ENCODE measurements around the gene MAP3K12. TPM values are rescaled to one million over a fixed set of nuclear protein-coding genes. Genes with fewer than 3 reads are reported as not detected.

MAP3K12 gene
- total and polyA plus RNA-seq, 2 of the 8 experiments (the other 6 are each of a cell fraction or from before 2014, with no cell fraction given) = 23.4 to 42.7 TPM

GRCh38 chr12:53510181-53510812 is 11.0 kb upstream of the MAP3K12 start:
- WGBS, 2 experiments (ENCODE audit: extremely low coverage in 1 of 2, insufficient coverage in 1 of 2, insufficient read length in 1 of 2, insufficient replicate concordance in 2 of 2, low coverage in 1 of 2, low lambda C conversion rate in 2 of 2, missing lambda C conversion rate in 1 of 2) = 93% methylated on average over 9 of the region's 9 CpGs; no CpG with 5 or more reads in 1 of the 2 experiments
- Histone ChIP-seq H3K79me1 (ENCODE audit: low read depth, low read length) (no peaks in the 10 kb centered on the region), H3K23ac (ENCODE audit: insufficient read length) (no peak overlapping the region), H3K4ac (replicated peaks; ENCODE audit: insufficient read length, low read depth, low read length) (no peak overlapping the region), H3K9me3 (ENCODE audit: insufficient read depth in 2 of 2, low read depth in 1 of 2, low read length in 1 of 2) (no peaks in the 10 kb centered on the region), H3K79me2 (ENCODE audit: control insufficient read depth in 1 of 2, insufficient read depth in 2 of 2, low read length in 2 of 2) (no peaks in the 10 kb centered on the region), H3K27ac (ENCODE audit: low read depth, low read length) (no peak overlapping the region), H2BK5ac (ENCODE audit: low read depth, low read length) (no peak overlapping the region), H3K36me3 (ENCODE audit: control insufficient read depth in 2 of 4, insufficient read depth in 4 of 4, low read length in 3 of 4) (peaks cover 8 to 12% (median 11%) of the 10 kb centered on the region in 4 experiments; a peak in 7 of 8 replicates), H2BK12ac (ENCODE audit: low read depth, low read length) (no peak overlapping the region), H4K91ac (replicated peaks; ENCODE audit: insufficient read length, low read length) (no peak overlapping the region), H3K56ac (replicated peaks; ENCODE audit: insufficient read length, low read depth, low read length) (no peak overlapping the region), H2AFZ (ENCODE audit: low read length) (no peak overlapping the region), H3K23me2 (ENCODE audit: low read depth, low read length) (no peaks in the 10 kb centered on the region), H2BK20ac (ENCODE audit: low read length) (no peak overlapping the region), H4K8ac (ENCODE audit: extremely low read depth, insufficient read depth, low read length) (no peak overlapping the region), H2AK5ac (ENCODE audit: low read depth, low read length) (no peak overlapping the region), H4K20me1 (replicated peaks in 1 of 2; ENCODE audit: control insufficient read depth in 1 of 2, insufficient read depth in 2 of 2, low read length in 2 of 2) (peaks cover 0 to under 1% of the 10 kb centered on the region in 2 experiments), H4K5ac (ENCODE audit: insufficient read length, low read depth, low read length) (no peak overlapping the region), H3K4me2 (ENCODE audit: insufficient read depth in 1 of 2, low read depth in 2 of 2, low read length in 2 of 2) (no peak overlapping the region), H3K4me1 (replicated peaks in 1 of 4; ENCODE audit: control insufficient read depth in 3 of 4, insufficient read depth in 4 of 4, low read length in 3 of 4) (no peaks in the 10 kb centered on the region), H3K18ac (ENCODE audit: extremely low read depth, low read length) (no peak overlapping the region), H3K14ac (ENCODE audit: insufficient read length) (no peak overlapping the region), H3K27me3 (replicated peaks in 1 of 4; ENCODE audit: control insufficient read depth in 3 of 4, extremely low read depth in 1 of 4, insufficient read depth in 3 of 4, low read length in 3 of 4) (no peaks in the 10 kb centered on the region), H2BK120ac (replicated peaks; ENCODE audit: low read depth, low read length) (no peak overlapping the region), H3K9ac (replicated peaks in 1 of 4; ENCODE audit: extremely low read depth in 1 of 4, low read depth in 3 of 4, low read length in 3 of 4) (no peak overlapping the region), H3K4me3 (ENCODE audit: extremely low read depth in 1 of 4, insufficient read depth in 2 of 4, low read depth in 3 of 4, low read length in 4 of 4) (no peak overlapping the region), H2BK15ac (ENCODE audit: low read length) (no peak overlapping the region)
- DNase-seq (ENCODE audit: low read depth in 1 of 2, low spot score in 2 of 2) = no peak
- FAIRE-seq = no peak
- TF ChIP-seq TBP (IDR thresholded peaks at IDR 0.05; ENCODE audit: low read depth, low read length) = no peak
- CTCF ChIA-PET (ENCODE audit: partially characterized antibody) = interaction anchor here (0.6 to 9.8 kb wide), 12 partner anchors 8 to 299 kb away, joined by 3 to 105 read pairs (median 5); partner anchors contain the start of genes AAAS, AMHR2 and TARBP2
- POLR2A ChIA-PET (ENCODE audit: partially characterized antibody) = interaction anchor here (1.1 to 67.0 kb wide), 5 partner anchors 10 to 192 kb away, joined by 3 to 3397 read pairs (median 4); partner anchors contain the start of genes MAP3K12, PCBP2, PRR13 and TARBP2
